ENCODE results near the gene FERMT1. TPM values are rescaled to one million over a fixed set of nuclear protein-coding genes. Genes with fewer than 3 reads are reported as not detected.

Gene FERMT1
- total RNA-seq, 4 donors from 2014 or later, result 0.16 to 2.2 (median 1.0) TPM

DNA sequence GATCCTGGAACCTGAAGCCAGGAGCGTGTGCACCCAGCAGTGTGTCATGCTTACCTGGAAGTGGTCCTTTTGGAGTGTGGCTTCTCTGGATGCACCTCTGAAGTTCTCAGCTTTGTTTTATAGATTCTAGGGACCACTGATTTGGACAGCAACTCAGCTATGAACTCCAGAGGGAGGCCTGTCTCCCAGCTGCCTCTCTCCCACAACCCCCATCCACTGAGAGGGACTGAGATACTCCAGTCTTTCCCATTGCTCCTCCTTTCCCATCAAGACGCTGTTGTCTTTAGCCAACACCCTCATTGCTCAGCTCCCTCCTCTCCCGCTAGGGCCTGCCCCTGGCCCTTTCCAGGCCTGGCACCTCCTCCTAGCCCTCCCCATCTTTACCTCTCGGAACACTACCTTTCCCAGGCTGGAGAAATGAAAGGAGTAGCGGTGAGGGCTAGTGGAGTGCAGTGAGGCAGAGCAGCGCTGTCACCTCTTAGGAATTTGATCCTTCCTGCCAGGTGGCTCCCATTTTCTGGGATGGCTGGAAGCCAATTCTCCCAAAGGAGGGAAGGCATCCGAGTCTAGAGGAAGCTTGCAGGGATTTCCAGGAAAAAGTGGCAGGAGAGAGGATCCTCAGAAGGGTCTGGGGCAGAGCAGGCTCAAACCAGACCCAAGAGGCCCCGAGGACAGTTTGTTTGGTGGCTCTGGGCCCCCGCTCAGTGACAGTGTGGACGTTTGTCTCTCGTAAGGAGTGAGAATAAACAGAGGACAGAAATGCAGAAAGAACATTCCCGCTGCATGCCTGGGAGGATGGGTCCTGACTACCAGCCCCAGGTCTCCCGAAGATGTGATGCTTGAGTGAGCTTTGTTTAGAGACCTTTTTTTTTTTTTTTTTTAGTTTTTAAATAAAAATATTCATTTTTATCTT, 68.8 kb downstream of the FERMT1 start, which contains the start of gene LRRN4:
Gene LRRN4 (minus strand): TSS at position 285 of the 913 bp plus-strand sequence. CDS start 1,261 bp downstream, outside the sequence.
- H3K27ac ChIP-seq, result no peak within 1 kb of the TSS
- H3K4me3 ChIP-seq, result no peak within 1 kb of the TSS
- no peak for ATAC-seq
- TF ChIP-seq POLR2AphosphoS5 (IDR thresholded peaks at IDR 0.05) (no peak), EP300 (IDR thresholded peaks at IDR 0.05) (no peak), POLR2A (IDR thresholded peaks at IDR 0.05) (no peak)
- TF ChIP-seq, protein P1, sequence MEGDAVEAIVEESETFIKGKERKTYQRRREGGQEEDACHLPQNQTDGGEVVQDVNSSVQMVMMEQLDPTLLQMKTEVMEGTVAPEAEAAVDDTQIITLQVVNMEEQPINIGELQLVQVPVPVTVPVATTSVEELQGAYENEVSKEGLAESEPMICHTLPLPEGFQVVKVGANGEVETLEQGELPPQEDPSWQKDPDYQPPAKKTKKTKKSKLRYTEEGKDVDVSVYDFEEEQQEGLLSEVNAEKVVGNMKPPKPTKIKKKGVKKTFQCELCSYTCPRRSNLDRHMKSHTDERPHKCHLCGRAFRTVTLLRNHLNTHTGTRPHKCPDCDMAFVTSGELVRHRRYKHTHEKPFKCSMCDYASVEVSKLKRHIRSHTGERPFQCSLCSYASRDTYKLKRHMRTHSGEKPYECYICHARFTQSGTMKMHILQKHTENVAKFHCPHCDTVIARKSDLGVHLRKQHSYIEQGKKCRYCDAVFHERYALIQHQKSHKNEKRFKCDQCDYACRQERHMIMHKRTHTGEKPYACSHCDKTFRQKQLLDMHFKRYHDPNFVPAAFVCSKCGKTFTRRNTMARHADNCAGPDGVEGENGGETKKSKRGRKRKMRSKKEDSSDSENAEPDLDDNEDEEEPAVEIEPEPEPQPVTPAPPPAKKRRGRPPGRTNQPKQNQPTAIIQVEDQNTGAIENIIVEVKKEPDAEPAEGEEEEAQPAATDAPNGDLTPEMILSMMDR (IDR thresholded peaks at IDR 0.05), result no peak
- no peaks in the 10 kb centered on the region for H3K9me3 ChIP-seq
- H3K4me1 ChIP-seq, result peaks cover 0 to 12% (median 8%) of the 10 kb centered on the region in 3 donors
- 45 to 61% methylated on average over 7 to 9 of the region's 13 CpGs for WGBS, 2 donors (ENCODE audit: low coverage in 1 of 2)
- H3K27me3 ChIP-seq, result peaks cover 68% of the 10 kb centered on the region
- H3K36me3 ChIP-seq, result no peaks in the 10 kb centered on the region

DNA sequence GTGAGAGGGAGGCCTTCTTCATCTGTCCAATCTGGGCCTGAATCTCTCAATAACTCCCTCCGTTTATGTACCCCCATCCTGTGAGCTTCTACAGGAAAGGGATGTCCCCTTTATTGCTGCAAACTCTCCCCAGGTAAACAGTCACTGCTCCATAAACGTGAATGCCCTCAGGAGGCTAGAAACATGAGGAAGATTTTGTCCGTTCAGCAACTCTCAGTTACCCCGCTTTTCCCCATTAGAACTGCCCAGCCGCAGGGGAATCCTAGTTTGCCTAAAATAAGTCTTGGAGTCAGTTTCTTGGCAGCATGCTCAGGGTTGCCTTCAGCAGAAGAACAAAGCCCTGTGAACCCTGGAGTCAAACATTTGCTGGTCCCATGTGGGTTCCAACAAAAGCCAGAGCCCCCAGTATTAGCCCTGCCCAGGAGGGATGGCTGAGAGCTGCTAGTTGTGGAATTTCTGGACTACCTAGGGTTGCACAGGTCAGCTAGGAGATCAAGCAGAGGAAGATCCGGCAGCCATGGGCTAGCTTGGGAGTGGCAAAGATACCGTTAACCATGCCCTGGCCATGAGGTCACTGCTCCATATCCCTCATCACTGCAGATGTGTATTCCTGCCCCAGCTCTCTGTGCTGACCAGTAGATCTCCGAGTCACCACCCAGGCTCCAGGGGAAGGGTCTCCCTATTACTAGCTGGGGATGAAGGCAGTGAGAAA, 69.6 kb downstream of the FERMT1 start:
- 73% methylated on average over 3 of the region's 8 CpGs; no CpG with 5 or more reads in 1 of the 2 donors for WGBS, 2 donors (ENCODE audit: low coverage in 1 of 2)
- peaks cover 61% of the 10 kb centered on the region for H3K27me3 ChIP-seq

DNA sequence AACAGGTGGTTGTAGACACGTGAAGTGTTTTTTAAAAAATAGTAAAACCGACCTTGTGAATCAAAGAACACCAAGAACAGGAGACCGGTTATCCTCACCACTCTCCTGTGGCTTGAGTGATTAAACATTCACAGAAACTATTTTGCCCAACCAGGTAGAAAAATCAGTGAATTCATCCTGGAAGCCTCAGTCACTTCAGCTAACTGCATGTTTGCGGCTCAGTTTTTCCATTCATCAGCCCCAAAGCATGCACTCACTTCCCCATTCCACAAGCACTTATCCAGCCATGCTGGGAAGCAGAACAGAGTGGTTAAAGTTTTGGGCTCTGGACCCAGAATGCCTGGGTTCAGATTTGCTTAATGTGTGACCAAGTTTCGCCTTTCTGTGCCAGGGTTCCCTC, 71.3 kb downstream of the FERMT1 start:
- TF ChIP-seq POLR2AphosphoS5 (IDR thresholded peaks at IDR 0.05) (peak; percentile 22), POLR2A (IDR thresholded peaks at IDR 0.05) (no peak)
- Histone ChIP-seq H3K27me3 (peaks cover 53% of the 10 kb centered on the region), H3K9me3 (no peaks in the 10 kb centered on the region), H3K4me3 (no peak overlapping the region), H3K27ac (no peak overlapping the region), H3K36me3 (no peaks in the 10 kb centered on the region), H3K4me1 (peaks cover 0 to 12% (median 8%) of the 10 kb centered on the region in 3 donors)
- ATAC-seq, result no peak
- WGBS, 2 donors (ENCODE audit: low coverage in 1 of 2), result 32 to 53% methylated on average over 2 to 5 of the region's 5 CpGs

More for the DNA sequence above, 69.6 kb downstream of the FERMT1 start:
- Histone ChIP-seq H3K36me3 (no peaks in the 10 kb centered on the region), H3K4me3 (no peak overlapping the region), H3K27ac (no peak overlapping the region), H3K4me1 (peaks cover 0 to 12% (median 8%) of the 10 kb centered on the region in 3 donors), H3K9me3 (no peaks in the 10 kb centered on the region)
- TF ChIP-seq EP300 (IDR thresholded peaks at IDR 0.05), result no peak
- TF ChIP-seq, protein P1 (IDR thresholded peaks at IDR 0.05), result no peak
- no peak for TF ChIP-seq POLR2AphosphoS5 (IDR thresholded peaks at IDR 0.05)
- ATAC-seq, result no peak

DNA sequence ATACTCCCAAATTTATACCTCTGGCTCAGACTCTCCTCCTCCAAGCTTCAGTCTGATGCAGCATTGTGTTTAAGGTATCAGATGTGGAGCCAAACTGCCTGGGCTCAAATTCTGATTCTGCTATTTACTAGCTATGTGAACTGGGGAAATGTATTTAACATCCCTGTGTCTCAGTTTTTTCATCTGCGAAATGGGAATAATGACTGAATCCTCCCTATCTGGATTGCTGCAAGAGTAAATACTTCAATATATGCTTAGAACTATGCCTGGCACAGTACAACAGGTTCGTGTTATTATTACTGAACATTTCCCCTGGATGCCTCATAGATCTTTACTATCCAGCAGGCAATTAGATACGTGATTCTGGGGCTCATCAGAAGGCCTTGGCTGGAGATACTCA, 74.4 kb downstream of the FERMT1 start:
- no peak overlapping the region for H3K27ac ChIP-seq
- no peaks in the 10 kb centered on the region for H3K9me3 ChIP-seq
- no peak for ATAC-seq
- peaks cover 33% of the 10 kb centered on the region for H3K27me3 ChIP-seq
- no peak overlapping the region for H3K4me3 ChIP-seq
- WGBS, 2 donors (ENCODE audit: low coverage in 1 of 2), result 93 to 100% methylated on average over 1 to 2 of the region's 3 CpGs
- TF ChIP-seq POLR2A (IDR thresholded peaks at IDR 0.05) (no peak), POLR2AphosphoS5 (IDR thresholded peaks at IDR 0.05) (no peak), EP300 (IDR thresholded peaks at IDR 0.05) (no peak)
- TF ChIP-seq, protein P1 (IDR thresholded peaks at IDR 0.05), result no peak
- no peaks in the 10 kb centered on the region for H3K36me3 ChIP-seq
- H3K4me1 ChIP-seq, result peaks cover 0 to 12% (median 8%) of the 10 kb centered on the region in 3 donors

DNA sequence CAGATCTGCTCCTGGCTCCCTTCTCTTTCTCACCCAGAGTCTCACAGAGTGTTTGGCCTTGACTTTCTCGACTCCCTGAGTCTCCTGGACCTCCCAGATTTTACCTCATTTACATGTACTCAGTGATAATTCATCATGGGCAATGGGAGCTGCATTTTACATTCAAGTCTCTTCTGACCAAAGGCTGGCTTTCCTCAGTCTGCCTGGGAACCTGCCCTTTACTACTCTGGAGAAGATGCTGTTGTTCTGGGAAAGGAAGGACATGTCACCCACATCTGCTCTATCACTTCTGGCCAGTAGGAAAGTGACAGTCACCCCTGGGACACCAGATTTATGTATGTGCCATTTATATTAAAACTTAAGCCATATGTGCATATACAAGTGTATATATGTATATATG, 76.4 kb downstream of the FERMT1 start:
- Histone ChIP-seq H3K36me3 (peaks cover 0 to 13% of the 10 kb centered on the region in 2 donors), H3K27me3 (peaks cover 14% of the 10 kb centered on the region), H3K4me1 (no peaks in the 10 kb centered on the region), H3K4me3 (no peak overlapping the region), H3K9me3 (no peaks in the 10 kb centered on the region), H3K27ac (no peak overlapping the region)
- ATAC-seq, result no peak
- TF ChIP-seq POLR2AphosphoS5 (IDR thresholded peaks at IDR 0.05) (no peak), EP300 (IDR thresholded peaks at IDR 0.05) (no peak), POLR2A (IDR thresholded peaks at IDR 0.05) (no peak)
- TF ChIP-seq, protein P1 (IDR thresholded peaks at IDR 0.05), result no peak
- WGBS, 2 donors (ENCODE audit: low coverage in 1 of 2), result 50 to 83% methylated on average over 1 of the region's 1 CpG

Data from gastroesophageal sphincter (tissue), 4 donors.